HG03039 (cell line): ENCODE data around the gene ADGRB3.
"Not testable (repeated sequence)": the region's sequence is repeated elsewhere in the genome, so short reads cannot be mapped to it uniquely, and the experiment has no call there.

Source experiments
- ATAC-seq: cut with Tn5 transposase; IDR thresholded peaks from one replicate; pipeline ENCODE4 v1.9.1; 2021; ENCODE audit warnings: mild to moderate bottlenecking, moderate library complexity; ENCODE audit not compliant: unreplicated experiment

The ADGRB3 gene

GRCh38 chr6:69105288-69105687 is 470.2 kb downstream of the ADGRB3 start:
- ATAC-seq = no peak

- ATAC-seq = no peak
These were observed 471.4 kb downstream of the ADGRB3 start for GRCh38 chr6:69106511-69106910.

- ATAC-seq = no peak
These were observed 476.2 kb downstream of the ADGRB3 start for GRCh38 chr6:69111301-69111700.

- no peak for ATAC-seq
These were observed 481.6 kb downstream of the ADGRB3 start for GRCh38 chr6:69116658-69117057.

- ATAC-seq = not testable (repeated sequence)
These were observed 486.7 kb downstream of the ADGRB3 start for GRCh38 chr6:69121461-69122406.

GRCh38 chr6:69122407-69122773 is 487.3 kb downstream of the ADGRB3 start:
- ATAC-seq = no peak

GRCh38 chr6:69128411-69128810 is 493.3 kb downstream of the ADGRB3 start:
- no peak for ATAC-seq

- no peak for ATAC-seq
These were observed 494.0 kb downstream of the ADGRB3 start for GRCh38 chr6:69129046-69129445.

- ATAC-seq = no peak
These were observed 500.8 kb downstream of the ADGRB3 start for GRCh38 chr6:69135927-69136326.

- ATAC-seq = no peak
These were observed 503.1 kb downstream of the ADGRB3 start for GRCh38 chr6:69138148-69138547.

- ATAC-seq = no peak
These were observed 503.9 kb downstream of the ADGRB3 start for GRCh38 chr6:69138893-69139494.

- ATAC-seq = no peak
These were observed 510.0 kb downstream of the ADGRB3 start for GRCh38 chr6:69145062-69145461.

GRCh38 chr6:69146385-69146784 is 511.3 kb downstream of the ADGRB3 start:
- no peak for ATAC-seq

GRCh38 chr6:69155467-69155866 is 520.4 kb downstream of the ADGRB3 start:
- no peak for ATAC-seq

- ATAC-seq = no peak
These were observed 527.7 kb downstream of the ADGRB3 start for GRCh38 chr6:69162811-69163210.

- ATAC-seq = no peak
These were observed 529.6 kb downstream of the ADGRB3 start for GRCh38 chr6:69164564-69165229.

- no peak for ATAC-seq
These were observed 544.6 kb downstream of the ADGRB3 start for GRCh38 chr6:69179681-69180080.

GRCh38 chr6:69180361-69181067 is 545.4 kb downstream of the ADGRB3 start:
- no peak for ATAC-seq

- no peak for ATAC-seq
These were observed 546.9 kb downstream of the ADGRB3 start for GRCh38 chr6:69181964-69182363.

GRCh38 chr6:69185276-69185675 is 550.2 kb downstream of the ADGRB3 start:
- no peak for ATAC-seq

GRCh38 chr6:69202768-69203167 is 567.7 kb downstream of the ADGRB3 start:
- no peak for ATAC-seq
